H1 (cell line): Measurements from ENCODE around the gene OR2T33. TPM values are rescaled to one million over a fixed set of nuclear protein-coding genes. Genes with fewer than 3 reads are reported as not detected.

Experiments
- BACH1 ChIP-seq: IDR thresholded peaks from 2 replicates; pipeline ENCODE4 v1.6.1; 2012; ENCODE audit warnings: low read length, improper control_type of control experiment
- EP300 ChIP-seq, 2 experiments: IDR thresholded peaks; 1 replicate in 1 of 2; 2 replicates in 1 of 2; pipeline ENCODE4 v1.6.1; 2011 to 2012; ENCODE audit warnings: low read depth in 2 of 2, low read length in 2 of 2, mild to moderate bottlenecking in 2 of 2, borderline replicate concordance in 1 of 2, inconsistent platforms in 1 of 2, moderate library complexity in 1 of 2
- KDM1A ChIP-seq: fragments of 200-600, 300-600 bp; sonication (generic); IDR thresholded peaks from 2 replicates; pipeline ENCODE4 v1.7.1; 2016; ENCODE audit warnings: mild to moderate bottlenecking, low read length, borderline replicate concordance
- KDM4A ChIP-seq: IDR thresholded peaks from one replicate; pipeline ENCODE4 v1.7.1; 2012; ENCODE audit warnings: low read depth, mild to moderate bottlenecking, moderate library complexity, low read length, inconsistent platforms; ENCODE audit not compliant: severe bottlenecking
- polyA plus RNA-seq, 7 experiments: library from polyadenylated mRNA; depleted of rRNA in 3 of 7; stranded (reverse) in 5 of 7; unstranded in 2 of 7; fragments of >200 nt in 5 of 7; fragments of 200-250 nt in 2 of 7; gene quantifications; 1 replicate in 5 of 7; 2 replicates in 1 of 7; 4 replicates in 1 of 7; pipeline versions ENCODE4 v1.2.1 to v1.2.3, GENCODE V29; 2011 to 2013; ENCODE audit warnings: missing spikeins in 2 of 7, mixed read lengths in 2 of 7
- total RNA-seq: library from RNA; stranded (reverse); fragmentation: NEBNext Ultra II Directional; extraction: Animal tissue kit (Norgen Biotek cat#: 25700); gene quantifications from 2 replicates; pipeline ENCODE4 v1.2.1, GENCODE V29; 2021

The OR2T33 gene
- total and polyA plus RNA-seq, 2 of the 8 experiments (the other 6 are each of a cell fraction or from before 2014, with no cell fraction given): not detected

DNA sequence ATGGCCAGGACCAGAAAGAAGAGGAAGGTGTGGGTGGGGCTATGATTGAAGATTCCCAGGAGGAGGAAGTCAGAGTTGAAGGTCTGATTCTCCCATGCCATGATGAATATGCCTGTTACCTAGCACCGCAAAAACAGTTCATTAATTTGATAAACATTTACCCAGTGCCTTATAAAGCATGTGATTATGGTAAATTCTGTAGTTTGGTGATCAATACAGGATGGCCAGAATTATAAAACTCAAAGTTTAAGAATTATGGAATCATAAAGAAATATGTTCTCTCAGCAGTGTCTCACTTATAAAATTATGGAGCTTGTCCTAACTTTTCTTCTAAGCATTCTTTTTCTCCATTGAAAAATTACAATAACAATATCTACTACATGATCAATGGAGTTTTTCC lies 46.7 kb upstream of the OR2T33 start, which contains the start of gene OR2M7 (continued):
- no peak for TF ChIP-seq BACH1
- no peak for TF ChIP-seq EP300 (IDR thresholded peaks at IDR 0.05; ENCODE audit: borderline replicate concordance in 1 of 2, low read depth in 2 of 2, low read length in 2 of 2)
- no peak for TF ChIP-seq KDM1A
- no peak for TF ChIP-seq KDM4A
